Right lobe of liver (tissue), 6 donors: ENCODE data around the gene AP4S1. TPM values are rescaled to one million over a fixed set of nuclear protein-coding genes. Genes with fewer than 3 reads are reported as not detected.

ENCODE experiments used
- ATAC-seq, 4 donors: fragments of 200-7000 bp; cut with Tn5 transposase; one replicate each; pipeline ENCODE4 v1.9.1; 2020; ENCODE audit warnings: mild to moderate bottlenecking in 4 of 4, moderate library complexity in 4 of 4
- DNase-seq, 3 donors: peaks; one replicate each; pipeline ENCODE4 v3.0.0-alpha.2; 2020
- H3K27ac ChIP-seq, 3 donors: fragments of 200-600 bp; one replicate each; pipeline ENCODE4 v1.8.0; 2022
- H3K27me3 ChIP-seq, 2 donors: fragments of 200-600 bp; one replicate each; pipeline ENCODE4 v1.8.0; 2022
- H3K36me3 ChIP-seq, 4 donors: fragments of 200-600 bp; sonication (generic) in 1 of 4; one replicate each; pipeline versions ENCODE4 v1.5.1 to v1.8.0; 2017 to 2022; ENCODE audit warnings: control low read depth in 1 of 4
- H3K4me1 ChIP-seq, 4 donors: fragments of 200-600 bp; sonication (generic) in 1 of 4; one replicate each; pipeline versions ENCODE4 v1.5.1 to v1.8.0; 2017 to 2022; ENCODE audit warnings: control low read depth in 1 of 4
- H3K4me3 ChIP-seq, 3 donors: fragments of 200-600 bp; one replicate each; pipeline ENCODE4 v1.8.0; 2022
- H3K9me3 ChIP-seq, 4 donors: fragments of 200-600 bp; sonication (generic) in 1 of 4; one replicate each; pipeline versions ENCODE4 v1.5.1 to v1.8.0; 2017 to 2022; ENCODE audit warnings: control low read depth in 1 of 4
- CTCF ChIP-seq, 4 donors: fragments of 200-600 bp in 3 of 4; fragments of 450-650 bp in 1 of 4; IDR thresholded peaks; one replicate each; pipeline versions ENCODE4 v1.5.1 to v1.8.0; 2016 to 2022; ENCODE audit warnings: antibody characterized with exemption in 4 of 4, mild to moderate bottlenecking in 2 of 4
- POLR2A ChIP-seq: fragments of 450-650 bp; IDR thresholded peaks from one replicate; pipeline ENCODE4 v1.6.1; 2017; ENCODE audit warnings: antibody characterized with exemption, mild to moderate bottlenecking
- WGBS: methylation state at CpG from one replicate; pipeline ENCODE4 v1.1.6; 2018; ENCODE audit warnings: low coverage, low lambda C conversion rate; ENCODE audit not compliant: insufficient coverage; ENCODE audit errors: missing lambda C conversion rate; 5-methylcytosine and 5-hydroxymethylcytosine counted together
- intact Hi-C, 2 donors: fragments of 100-400 bp; cut with DNase I; formaldehyde crosslinking; loops; one replicate each; pipeline versions ENCODE4 v1.11.2 to v1.14.1; 2022
- total RNA-seq, 6 experiments: library from RNA; depleted of rRNA in 2 of 6; stranded (reverse); fragments of >200 nt in 2 of 6; fragmentation: NEBNext Ultra II Directional in 3 of 6; extraction: Animal tissue kit (Norgen Biotek cat#: 25700) in 3 of 6; gene quantifications; one replicate each; pipeline versions ENCODE4 v1.1.0 to v1.2.4, GENCODE V29; 2016 to 2023
- donor health status: DM: no; HTN: yes; CAD: no.
- donor health status: DM: no; HTN: no; CAD: no.
- donor health status: DM: no; HTN: no; CAD: no.
- donor health status: DM: no; HTN: yes; CAD: no.
- donor health status: DM: no; HTN: yes; CAD: no.

The AP4S1 gene
- total RNA-seq, 6 experiments from 2014 or later: 2.0 to 5.3 (median 2.5) TPM

- WGBS: 74% methylated on average over 7 of the region's 7 CpGs
- Histone ChIP-seq H3K27ac (no peak overlapping the region), H3K4me1 (peaks cover 0 to 8% (median 3%) of the 10 kb centered on the region in 4 donors), H3K9me3 (no peaks in the 10 kb centered on the region), H3K4me3 (no peak overlapping the region), H3K27me3 (no peaks in the 10 kb centered on the region), H3K36me3 (no peaks in the 10 kb centered on the region)
- TF ChIP-seq POLR2A (no peak), CTCF (IDR thresholded peaks at IDR 0.05) (no peak)
- ATAC-seq (no peak), DNase-seq (no peak)
- intact Hi-C loops: loop anchor here (10.0 kb wide), 1 partner anchor 102 kb away; no protein-coding TSS in a partner anchor
Measured at GRCh38 chr14:30982533-30982932, 42.9 kb upstream of the AP4S1 start.

DNA sequence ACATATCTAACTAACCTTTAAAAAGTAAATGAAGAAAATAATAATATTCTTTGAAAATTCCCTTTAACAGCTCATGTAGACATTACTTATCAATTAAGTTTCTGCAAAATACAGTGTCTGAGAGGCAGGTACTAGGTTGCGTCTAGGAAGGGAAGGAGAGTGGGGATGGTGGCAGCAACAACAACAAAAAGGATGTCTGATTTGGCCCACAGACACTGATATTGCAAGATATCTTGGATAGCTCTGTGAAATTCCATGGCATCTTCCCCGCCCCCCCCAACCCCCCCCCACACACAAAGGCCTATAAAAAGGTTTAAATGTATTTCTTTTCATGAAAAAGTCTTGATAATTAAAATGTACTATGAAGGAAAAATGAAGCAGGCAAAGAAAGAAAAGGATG, 41.6 kb upstream of the AP4S1 start:
- TF ChIP-seq POLR2A (no peak), CTCF (IDR thresholded peaks at IDR 0.05) (no peak)
- ATAC-seq: no peak
- intact Hi-C loops: loop anchor here (10.0 kb wide), 1 partner anchor 101 kb away; no protein-coding TSS in a partner anchor
- no peaks in the 10 kb centered on the region for H3K36me3 ChIP-seq
- no peak overlapping the region for H3K27ac ChIP-seq
- peaks cover 2 to 19% (median 4%) of the 10 kb centered on the region in 4 donors for H3K4me1 ChIP-seq
- DNase-seq: no peak
- H3K9me3 ChIP-seq: no peaks in the 10 kb centered on the region
- WGBS: 91% methylated on average over 2 of the region's 2 CpGs
- no peaks in the 10 kb centered on the region for H3K27me3 ChIP-seq
- H3K4me3 ChIP-seq: no peak overlapping the region

GRCh38 chr14:30985796-30986195, 39.7 kb upstream of the AP4S1 start:
- H3K4me1 ChIP-seq: peaks cover 0 to 14% (median 4%) of the 10 kb centered on the region in 4 donors
- DNase-seq (no peak), ATAC-seq (no peak)
- no peak for TF ChIP-seq POLR2A
- no peak for TF ChIP-seq CTCF (IDR thresholded peaks at IDR 0.05)
- 96% methylated on average over 3 of the region's 3 CpGs for WGBS
- no peaks in the 10 kb centered on the region for H3K9me3 ChIP-seq
- no peaks in the 10 kb centered on the region for H3K27me3 ChIP-seq
- H3K36me3 ChIP-seq: no peaks in the 10 kb centered on the region
- H3K27ac ChIP-seq: no peak overlapping the region
- H3K4me3 ChIP-seq: no peak overlapping the region
- intact Hi-C loops: loop anchor here (10.0 kb wide), 1 partner anchor 99 kb away; no protein-coding TSS in a partner anchor

GRCh38 chr14:30988509-30988908, 36.9 kb upstream of the AP4S1 start:
- intact Hi-C loops: loop anchor here (10.0 kb wide), 1 partner anchor 96 kb away; no protein-coding TSS in a partner anchor
- ATAC-seq (peak in 1 of 4 donors; percentile 43), DNase-seq (no peak)
- H3K4me3 ChIP-seq: no peak overlapping the region
- no peaks in the 10 kb centered on the region for H3K36me3 ChIP-seq
- H3K9me3 ChIP-seq: no peaks in the 10 kb centered on the region
- peaks cover 0 to 28% (median 4%) of the 10 kb centered on the region in 4 donors for H3K4me1 ChIP-seq
- H3K27ac ChIP-seq: no peak overlapping the region
- no peak for TF ChIP-seq POLR2A
- no peaks in the 10 kb centered on the region for H3K27me3 ChIP-seq

DNA sequence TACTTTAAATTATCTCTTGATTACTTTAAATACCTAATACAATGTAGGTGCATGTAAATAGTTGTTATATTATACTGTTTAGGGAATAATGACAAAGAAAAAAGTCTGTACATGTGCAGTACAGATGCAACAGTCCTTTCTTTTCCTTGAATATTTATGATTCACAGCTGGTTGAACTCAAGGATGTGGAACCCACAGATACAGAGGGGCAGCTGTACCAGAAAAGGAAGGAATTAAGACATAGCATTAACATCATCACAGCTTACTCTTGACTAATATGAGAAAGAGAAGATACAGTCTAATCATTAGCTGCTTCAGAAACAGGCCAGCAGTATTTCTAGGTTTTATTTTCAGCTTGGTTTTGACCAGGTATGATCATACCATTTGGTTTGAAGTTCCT, 34.7 kb upstream of the AP4S1 start:
- peaks cover 0 to 46% (median 8%) of the 10 kb centered on the region in 4 donors for H3K4me1 ChIP-seq
- ATAC-seq (peak in 1 of 4 donors; percentile 24), DNase-seq (no peak)
- intact Hi-C loops: no loop called here
- H3K9me3 ChIP-seq: no peaks in the 10 kb centered on the region
- H3K4me3 ChIP-seq: no peak overlapping the region
- H3K27me3 ChIP-seq: no peaks in the 10 kb centered on the region
- H3K27ac ChIP-seq: no peak overlapping the region
- TF ChIP-seq POLR2A (no peak), CTCF (IDR thresholded peaks at IDR 0.05) (no peak)
- H3K36me3 ChIP-seq: no peaks in the 10 kb centered on the region
